HPDE6-E6E7 (cell line): ENCODE results near the gene RPL22.

Experiments
- DNase-seq: peaks from one replicate; pipeline ENCODE4 v3.0.0; 2011; ENCODE audit warnings: missing footprints; ENCODE audit errors: extremely low spot score

RPL22 gene

DNA sequence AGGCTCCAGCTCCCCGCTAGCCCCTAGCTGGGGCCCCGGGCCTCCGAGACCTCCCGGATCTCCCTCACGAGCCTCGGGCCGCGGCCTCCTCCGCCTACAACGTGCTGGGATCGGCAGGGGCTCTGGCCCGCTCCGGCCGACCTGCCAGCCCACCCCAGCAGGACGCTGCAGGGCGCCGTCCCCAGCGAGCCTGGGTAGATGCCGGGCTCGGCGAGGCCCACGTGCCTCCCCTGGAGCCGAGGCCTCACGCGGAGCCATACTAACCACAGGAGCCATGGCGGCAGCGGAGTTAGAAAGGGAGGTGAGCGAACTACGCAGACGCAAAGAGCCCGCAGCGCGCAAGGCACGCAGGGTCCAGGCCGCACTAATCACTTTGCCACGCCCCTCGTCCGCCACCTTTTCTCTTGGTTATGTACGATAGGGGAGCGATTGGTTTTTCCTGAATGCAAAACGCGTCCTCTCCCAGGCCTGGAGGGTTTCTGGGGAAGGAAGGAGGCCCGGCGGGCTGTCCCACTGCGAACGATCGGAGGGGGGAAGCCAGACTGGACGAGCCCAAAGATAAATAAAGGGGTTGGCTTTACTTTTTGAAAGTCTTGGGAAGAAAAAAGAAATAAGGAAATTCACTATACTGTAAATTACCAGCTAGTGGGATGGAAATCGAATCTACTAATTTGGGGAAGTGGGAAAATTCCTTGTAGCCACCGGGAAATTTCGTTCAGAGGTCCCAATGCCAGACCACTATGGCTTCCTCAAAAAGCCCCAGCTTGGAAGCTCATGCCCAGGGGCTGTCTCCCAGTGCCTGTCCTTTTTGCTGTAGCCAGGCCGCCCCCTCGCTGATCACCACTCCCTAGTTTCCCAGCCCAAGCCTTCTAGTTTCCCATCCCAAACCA lies at the start of gene RPL22:
TSS of gene RPL22 (minus strand) at position 298 of the 890 bp plus-strand sequence. CDS start at position 276, 22 bp downstream.
- peak; percentile 89 for DNase-seq

DNA sequence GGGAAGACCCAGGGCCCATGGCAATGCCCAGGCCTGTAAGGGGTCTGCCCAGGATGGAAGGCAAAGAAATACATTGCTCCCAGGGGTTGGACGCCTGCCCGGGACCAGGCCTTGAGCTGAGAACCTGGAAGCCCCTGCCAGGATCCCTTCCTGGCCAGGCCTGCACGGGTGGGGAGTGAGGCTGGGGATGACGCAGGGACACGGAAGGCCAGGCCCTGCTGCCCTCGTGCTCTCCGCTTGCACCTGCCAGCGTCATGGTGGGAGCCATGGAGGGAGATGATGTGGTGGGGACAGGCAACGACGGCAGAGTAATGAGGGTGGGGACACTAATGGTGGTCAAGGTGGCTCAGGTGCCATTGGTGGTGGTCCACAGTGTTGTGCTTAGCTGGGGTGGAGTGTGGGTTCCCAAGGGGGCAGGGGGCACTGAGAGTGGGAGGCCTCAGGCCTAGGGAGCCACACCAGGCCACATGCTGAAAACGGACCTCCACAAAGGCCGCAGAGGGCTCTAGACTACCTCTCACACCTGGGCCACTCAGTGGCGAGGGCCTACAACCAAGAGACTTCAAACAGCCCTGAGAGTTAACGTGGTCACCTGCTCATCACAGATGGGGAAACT lies 48.9 kb upstream of the RPL22 start:
- DNase-seq, result no peak

DNA sequence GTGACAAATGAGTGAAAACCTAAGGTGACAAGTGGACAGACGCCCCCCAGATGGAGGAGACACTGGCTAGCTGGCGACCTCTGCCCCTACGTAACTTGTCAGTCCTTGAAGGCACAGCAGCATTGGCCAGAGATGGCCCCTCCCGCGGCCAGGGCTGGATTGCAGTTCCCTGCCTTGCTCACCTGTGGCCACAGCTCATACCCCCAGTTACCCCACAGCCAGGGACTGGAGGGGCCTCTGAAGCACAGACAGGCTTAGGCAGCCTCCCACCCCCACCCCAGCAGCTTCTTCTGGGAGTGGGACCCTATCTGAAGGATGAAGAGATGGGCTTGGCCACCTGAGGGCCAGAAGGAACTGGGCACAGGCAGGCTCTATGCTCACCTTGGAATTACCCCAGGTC lies 48.3 kb upstream of the RPL22 start:
- DNase-seq, result no peak

DNA sequence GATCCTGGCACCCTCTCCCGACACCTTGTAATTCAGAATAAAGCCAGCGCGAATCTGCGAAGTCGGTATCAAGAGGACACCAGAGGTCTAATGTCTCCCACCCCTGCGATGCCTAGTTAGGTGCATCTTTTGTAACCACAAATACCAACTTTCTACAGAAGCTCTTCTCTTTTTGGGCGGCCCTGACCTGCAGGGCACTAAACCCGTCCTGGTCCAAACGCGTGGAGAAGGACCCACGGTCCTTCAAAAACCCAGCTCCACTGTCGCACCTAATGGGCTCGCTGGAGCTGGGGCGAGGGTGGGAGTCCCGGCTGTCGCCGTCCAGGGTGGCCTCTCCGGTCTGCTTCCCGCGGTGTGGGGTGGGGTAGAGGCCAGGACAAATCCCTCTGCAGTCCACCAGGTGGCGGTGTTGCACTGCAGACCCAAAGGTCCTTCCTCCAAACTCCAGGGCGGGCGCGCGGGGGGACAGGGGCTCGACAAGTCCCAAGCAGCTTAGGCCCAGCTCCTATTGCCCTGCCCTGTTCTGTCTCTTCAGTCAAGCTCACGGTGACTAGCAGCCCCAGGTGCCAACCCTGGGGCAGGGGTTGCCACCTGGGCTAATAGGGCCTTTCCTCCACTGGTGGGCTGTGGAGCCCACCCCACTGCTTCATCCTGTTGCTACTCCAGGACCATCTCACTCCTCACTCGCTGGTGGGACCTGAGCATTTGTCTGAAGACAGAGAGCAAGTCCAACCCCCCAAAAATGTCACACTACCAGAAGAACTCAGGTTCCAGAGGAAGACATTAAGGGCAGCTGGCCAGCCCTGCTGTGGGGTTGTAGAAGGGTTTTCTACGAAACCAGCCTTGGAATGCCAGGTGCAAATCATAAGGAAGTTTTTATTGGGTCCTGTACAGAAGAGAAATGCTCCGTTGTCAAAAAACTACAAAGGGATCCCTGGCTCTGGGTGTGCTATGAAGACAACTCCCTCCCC lies 47.4 kb upstream of the RPL22 start:
- DNase-seq, result peak; percentile 81

DNA sequence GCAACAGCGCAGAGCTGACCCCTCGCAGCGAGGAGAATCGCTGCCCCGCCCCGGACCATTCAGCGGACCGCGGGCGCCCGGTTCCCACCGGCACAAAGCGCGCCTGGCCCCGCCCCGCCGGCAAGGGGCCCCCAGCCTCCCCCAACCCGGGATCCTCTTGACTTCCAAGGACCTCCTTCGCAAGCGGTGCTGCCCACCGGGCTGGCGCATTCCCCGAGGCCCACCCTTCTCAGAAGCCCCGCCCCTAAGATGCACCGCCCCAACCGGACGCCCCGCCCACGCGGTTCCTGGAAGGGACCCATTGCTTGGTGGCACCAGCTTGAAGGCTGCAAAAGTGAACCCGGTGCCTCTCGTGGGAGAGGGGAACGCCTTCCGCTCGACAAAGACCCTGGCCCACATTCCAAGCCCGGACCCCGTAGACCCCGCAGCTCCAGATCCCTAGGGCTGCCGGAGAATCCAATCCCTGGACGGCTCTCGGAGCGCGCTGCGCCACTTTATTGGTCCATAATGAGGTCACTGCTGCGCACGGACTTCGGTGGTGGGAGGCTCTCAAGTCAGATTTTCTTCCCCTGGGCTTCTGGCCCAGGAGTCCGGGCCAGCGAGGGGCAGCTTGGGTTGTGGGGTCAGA lies 46.6 kb upstream of the RPL22 start:
- DNase-seq, result no peak

DNA sequence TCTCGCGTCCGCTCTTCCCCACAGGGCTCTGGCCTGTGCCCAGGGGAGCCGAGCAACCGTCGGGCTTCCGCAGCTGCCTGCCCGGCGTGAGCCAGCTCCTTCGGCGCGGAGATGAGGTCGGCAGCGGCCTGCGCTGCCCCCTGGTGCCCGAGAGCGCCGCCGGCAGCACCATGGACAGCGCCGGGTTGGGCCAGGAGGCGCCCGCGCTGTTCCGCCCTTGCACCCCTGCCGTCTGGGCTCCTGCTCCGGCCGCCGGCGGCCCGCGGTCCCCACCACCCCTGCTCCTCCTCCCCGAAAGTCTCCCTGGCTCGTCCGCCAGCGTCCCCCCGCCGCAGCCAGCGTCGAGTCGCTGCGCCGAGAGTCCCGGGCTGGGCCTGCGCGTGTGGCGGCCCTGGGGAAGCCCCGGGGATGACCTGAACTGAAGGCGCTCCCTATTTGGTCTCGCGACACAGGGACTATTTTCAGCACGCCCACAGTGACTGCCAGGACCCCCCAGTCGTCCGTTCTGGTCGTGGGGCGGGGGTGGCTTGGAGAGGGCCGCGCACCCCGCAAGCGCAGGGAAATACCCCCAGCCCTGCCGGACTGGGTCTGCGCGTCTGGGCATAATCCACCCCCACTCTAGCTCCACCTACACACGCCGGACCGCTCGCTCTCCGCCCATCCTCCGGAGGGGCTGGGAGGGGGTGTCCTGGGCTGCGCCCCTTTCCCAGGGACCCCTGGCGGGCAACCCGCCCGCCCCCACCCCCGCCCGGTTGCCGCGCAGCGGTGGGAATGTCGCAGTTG lies 45.9 kb upstream of the RPL22 start:
- peak; percentile 80 for DNase-seq

DNA sequence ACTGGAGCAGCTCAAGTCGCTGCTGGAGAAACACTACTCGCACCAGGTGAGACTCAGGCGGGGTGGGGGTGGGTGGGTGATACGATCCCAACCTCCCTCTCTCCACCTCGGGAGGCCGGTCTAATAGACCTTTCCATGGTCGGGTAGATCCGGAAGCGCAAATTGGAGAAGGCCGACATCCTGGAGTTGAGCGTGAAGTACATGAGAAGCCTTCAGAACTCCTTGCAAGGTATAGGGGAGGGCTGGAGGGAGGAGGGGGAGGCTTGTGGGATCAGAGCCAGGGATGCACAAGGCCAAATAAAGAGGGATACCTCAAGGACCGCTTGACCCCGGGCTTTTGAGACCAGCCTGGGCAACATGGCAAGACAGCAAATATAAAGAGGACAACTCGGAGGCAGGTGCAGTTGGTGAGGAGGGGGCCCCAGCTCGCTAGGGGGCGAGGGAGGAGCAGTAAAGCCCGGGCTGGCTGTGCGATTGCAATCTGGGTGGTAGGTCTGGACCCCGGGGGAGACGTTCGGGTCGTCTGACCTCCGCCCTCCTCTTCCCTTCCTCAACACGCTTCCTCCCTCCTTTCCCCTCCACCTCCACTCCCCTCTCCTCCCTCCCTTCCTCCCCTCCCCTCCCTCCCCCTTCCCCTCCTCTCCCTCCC lies 45.1 kb upstream of the RPL22 start:
- no peak for DNase-seq

DNA sequence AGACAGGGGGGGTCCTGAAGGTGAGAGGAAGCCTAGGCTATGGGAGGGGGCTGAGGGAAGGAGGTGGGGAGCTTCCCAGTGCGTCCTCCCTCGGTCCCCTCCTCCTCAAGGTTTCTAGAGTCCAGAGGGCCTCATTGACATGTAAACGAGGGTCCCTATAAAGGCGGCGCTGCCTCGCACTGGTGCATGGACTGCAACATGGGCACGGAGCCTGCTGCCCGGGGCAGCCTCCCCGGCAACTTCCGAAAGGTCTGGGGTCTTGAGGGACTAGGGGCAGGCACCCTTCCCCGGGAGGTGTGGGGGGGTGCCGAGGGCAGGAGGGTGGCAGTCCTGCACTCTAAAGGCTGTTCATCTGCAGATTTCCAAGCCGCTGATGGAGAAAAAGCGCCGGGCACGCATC lies 44.6 kb upstream of the RPL22 start, which contains the start of gene HES3:
TSS of gene HES3 (plus strand) at position 187 of the 400 bp plus-strand sequence. CDS start at position 374, 187 bp downstream.
- DNase-seq, result no peak

DNA sequence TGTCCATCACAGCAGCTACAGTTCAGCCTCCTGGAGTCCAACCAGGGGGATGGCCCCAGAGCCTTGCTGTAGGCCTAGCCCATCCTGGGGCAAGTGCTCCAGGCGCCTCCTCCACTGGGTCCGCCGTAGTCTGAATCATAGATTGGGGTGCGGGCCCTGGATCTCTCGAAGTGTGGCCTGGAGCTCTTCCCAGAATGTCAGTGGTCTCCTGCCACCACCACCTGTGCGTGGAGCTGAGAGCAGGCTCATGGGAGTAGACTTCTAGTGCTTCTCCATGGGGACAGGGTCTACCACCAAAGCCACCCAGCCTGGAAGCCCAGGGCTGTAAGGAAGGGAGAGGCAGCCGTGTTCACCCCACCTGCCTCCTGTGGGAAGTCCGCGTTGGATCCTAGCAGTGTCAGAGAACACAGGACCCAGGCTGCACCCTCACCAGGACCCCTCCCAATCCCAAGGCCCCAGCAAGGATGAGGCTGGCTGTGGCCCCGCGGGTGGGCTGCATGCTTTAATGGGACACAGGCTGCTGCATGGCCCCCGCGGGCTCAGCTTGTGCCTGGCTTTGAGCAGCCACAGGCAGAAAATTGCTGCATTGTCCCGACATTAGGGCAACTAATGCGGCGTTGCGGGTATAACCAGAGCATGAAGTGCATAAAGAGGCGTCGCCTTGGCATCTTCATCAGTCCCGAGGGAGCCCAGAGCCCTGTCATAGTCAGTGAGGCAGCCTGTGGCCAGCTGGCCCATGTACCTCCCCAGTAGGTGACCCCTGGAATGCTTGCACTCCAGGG lies 43.8 kb upstream of the RPL22 start:
- no peak for DNase-seq

DNA sequence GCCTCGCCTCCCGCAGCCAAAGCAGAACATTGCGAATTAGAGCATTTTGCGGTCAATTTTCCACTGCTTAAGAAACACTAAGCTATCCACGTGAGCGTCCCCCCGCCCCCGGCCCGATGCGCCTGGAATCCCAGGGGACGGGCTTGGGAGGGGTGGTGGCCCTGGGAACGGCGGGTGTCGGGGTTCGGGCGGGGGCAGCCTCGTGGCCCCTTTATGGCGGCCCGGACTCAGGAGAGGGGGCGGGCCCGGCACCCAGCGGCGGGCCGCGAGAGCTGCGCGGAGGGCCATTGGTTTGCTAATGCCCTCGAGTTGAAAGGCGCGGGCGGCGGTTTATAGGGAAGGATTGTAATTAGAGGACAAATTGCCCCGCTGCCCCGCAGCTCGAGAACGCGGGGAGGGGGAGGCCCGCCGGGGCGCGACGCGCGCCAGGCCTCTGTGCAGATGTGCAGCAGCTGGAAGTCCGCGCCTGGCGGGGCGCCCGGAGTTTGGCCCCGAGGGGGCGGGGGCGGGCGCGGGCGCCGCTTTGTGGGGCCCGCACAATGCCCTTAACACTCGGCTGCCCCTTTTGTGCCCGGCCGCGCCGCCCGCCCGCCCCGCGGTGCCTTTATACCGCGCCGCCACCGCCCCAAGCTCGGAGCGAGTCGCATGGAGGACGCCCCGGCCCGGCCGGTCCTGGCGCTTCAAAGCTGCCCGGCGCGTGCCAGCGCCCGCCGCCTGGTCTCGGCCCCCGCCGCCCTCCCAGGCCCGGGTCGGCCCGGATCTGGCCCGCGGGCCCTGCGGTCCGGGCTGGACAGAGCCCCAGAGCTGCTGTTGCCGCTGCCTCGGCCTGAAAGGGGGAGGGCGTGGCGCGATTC lies 42.7 kb upstream of the RPL22 start:
- no peak for DNase-seq

DNA sequence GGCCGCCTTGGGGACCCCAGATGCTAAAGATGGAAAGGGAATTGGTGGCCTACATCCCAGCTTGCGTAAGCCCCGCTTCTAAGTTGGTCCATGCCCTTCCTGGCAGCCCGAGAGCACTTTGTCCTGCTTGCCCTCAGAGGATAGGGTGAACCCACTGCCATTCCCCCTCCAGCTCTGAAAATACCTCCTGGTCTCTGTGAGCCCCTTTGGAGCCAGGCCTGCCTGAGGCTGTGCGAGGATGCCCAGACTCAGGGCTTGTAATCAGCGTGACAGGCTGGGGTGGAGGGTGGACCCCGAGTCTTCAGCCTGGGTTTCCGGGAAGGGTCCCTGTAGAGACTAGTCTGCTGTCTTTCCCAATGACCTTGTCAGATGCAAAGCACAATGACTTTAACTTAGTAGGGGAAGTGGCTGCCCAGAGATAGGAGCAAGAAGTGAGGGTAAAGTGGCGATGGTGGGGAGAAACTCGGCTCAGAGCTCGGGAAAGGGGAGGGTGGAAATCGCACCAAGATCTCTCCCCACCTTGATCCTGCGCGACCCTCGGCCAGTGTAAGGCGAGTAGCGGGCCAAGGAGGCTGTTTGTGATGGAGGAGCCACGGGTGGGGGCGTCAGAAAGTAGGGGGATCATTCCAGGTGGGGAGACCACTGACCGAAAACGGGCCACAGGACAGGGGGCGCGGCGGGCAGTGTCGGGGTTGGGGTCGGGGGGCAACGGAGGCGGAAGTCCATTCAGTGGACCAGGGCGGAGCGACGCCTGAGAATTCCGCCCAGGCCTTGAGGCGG lies 41.9 kb upstream of the RPL22 start:
- no peak for DNase-seq

DNA sequence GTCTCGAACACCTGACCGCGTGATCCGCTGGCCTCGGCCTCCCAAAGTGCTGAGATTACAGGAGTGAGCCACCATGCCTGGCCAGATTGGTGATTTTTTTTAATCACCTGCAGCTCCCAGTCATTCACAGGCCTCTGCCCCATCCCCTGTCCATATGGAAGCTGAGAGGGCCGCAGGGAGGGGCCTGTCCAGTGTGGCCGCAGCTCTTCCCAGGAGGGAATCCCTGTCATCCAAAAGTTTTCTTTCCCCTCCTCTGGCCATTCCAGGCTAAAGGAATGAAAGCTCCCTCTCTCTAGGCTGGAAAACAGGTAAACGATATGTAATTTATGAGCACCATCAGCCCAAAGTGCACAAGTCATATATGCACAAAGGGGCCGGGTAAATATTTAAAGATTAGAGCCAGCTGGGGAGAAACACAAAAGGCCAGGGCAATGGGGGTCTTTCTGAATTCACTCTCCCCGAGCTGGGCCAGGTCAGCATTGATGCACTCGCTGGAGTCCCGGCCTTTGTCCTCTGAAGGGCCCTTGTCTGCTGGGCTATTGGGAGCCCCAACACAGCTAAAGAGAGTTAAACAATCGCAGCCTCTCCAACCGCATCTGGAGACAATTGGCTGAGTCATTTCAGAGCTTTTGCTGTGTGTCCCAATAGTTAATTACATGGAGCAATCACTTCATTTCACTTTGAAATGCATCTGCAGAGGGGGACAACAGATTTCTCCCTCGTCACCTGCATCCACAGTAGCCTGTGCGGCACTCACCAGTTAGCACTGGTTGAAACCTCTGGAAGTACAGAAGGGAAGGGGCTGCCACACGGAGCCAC lies 40.8 kb upstream of the RPL22 start:
- DNase-seq, result no peak

DNA sequence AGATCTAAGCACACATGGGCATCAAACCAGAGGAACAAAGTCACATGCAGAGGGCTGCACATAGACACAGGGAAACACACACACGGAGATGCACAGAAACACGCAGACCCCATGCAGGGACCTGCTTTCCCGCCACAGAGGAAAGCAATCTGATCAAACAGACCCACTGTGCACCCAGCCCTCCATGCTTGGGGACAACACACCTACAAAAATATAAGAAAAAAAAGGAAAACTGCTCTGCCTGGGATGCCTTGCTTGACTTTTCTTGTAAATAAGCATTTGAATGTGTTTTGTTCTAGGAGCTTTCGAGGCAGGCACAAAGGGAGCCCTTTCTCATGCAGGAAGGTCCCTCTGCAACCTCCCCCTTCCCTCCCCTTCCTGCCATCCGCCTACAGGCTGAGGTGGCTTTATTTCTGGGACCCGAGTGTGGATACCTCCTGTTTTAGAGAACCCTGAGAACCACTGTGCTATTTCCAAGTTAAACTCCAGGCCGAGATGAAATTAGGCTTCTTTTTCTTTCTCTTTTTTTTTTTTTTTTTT lies 39.9 kb upstream of the RPL22 start:
- DNase-seq, result no peak

DNA sequence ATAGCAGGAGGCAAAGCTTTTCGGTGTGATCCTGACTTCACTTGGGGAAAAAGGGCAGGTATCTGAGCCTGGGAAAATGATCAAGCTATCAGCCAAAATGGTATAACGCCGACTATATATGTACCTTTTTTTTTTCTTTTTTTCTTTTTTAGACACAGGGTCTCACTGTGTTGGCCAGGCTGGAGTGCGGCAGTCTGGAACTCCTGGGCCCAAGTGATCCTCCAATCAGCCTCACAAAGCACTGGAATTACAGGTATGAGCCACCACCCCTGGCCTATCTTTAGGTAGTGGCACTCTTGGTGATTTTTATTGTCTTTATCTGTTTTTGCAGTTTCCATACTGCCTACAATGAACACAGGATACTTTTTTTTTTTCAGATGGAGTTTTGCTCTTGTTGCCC lies 37.7 kb upstream of the RPL22 start:
- no peak for DNase-seq

DNA sequence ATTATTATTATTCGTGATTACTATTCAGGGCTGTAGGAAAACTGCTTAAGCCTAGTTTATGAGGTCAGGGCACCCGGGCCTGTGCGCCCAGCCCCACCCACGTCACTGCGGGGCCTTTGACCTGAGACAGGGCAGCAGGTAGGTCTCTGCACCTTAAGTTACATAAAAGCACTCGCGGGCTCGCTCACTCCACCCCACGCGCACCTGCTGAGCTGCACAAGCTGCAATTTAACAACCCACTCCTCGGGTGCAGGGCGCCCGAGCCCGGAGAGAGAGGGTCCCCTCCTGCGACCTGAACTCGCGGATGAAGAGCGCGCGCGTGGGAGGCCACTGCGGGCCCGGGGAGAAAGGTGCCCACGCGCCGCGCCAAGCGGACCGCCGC lies 35.9 kb upstream of the RPL22 start:
- no peak for DNase-seq

DNA sequence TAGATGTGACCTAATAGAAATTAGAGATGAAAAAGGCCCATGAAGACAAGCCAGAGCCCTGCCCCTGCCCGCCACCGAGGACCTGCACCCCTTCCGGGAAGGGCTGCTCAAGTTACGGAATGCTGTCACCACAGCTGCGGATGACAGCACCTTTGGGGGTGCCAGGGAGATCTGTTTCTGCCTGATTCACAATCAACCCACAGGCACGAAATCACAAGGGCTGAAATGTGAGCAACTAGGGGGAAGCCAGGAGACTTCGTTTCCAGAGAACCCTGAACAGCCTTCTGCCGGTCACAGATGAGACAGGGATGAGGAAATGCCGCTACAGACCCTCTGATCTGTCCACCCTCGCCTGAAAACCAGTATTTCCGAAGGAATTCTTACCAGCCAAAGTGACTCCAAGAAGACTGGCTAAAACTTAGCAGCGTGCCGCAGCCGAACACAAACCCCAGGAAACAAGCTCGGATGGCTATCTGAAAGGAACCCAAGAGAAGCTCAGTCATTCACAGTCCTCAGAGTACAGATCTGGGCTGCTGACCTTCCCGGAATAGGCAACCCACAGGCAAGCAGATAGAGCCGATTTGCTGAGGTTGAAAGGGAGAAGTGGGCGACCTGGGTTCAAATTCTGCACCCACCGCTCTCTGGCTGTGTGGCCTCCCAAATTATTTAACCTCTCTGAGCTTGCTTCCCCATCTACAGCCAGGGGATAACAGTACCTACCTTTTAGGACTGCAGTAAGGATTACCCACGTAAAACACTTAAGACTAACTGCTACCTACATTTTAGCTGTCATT lies 35.3 kb upstream of the RPL22 start:
- no peak for DNase-seq
